HG02852 (cell line): ENCODE measurements around the gene HMGXB3.

Experiments used
- ATAC-seq: cut with Tn5 transposase; IDR thresholded peaks from one replicate; pipeline ENCODE4 v1.9.1; 2021; ENCODE audit warnings: mild to moderate bottlenecking, moderate library complexity; ENCODE audit not compliant: unreplicated experiment

HMGXB3 gene

GRCh38 chr5:150000256-150000989, at the start of gene HMGXB3, which contains the start of gene TIGD6:
Gene HMGXB3 (plus strand): TSS chr5:150000739. CDS start chr5:150004853, 4,114 bp downstream.
Gene TIGD6 (minus strand): TSS chr5:150000654. CDS start chr5:149996348, 4,306 bp downstream.
- peak; percentile 85 for ATAC-seq

- ATAC-seq, result no peak
Measured at GRCh38 chr5:149951138-149951749, 49.3 kb upstream of the HMGXB3 start.

- ATAC-seq, result no peak
Measured at GRCh38 chr5:149953436-149954121, 47.0 kb upstream of the HMGXB3 start.

DNA sequence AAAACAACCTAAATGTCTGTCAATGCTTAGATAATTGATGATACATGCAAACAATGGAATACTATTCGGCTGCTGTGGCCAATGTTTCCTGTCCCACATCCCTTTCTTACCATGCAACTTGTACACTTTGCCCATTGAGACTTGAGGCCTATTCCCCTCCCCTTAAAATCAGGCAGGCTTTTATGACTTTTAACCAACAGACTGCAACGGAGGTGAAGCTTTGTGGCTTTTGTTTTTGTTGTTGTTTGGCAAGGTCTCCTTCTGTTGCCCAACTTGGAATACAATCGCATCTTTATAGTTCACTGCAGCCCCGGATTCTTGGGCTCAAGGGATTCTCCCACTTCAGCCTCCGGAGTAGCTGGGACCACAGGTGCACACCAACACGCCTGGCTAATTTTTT, 45.7 kb upstream of the HMGXB3 start:
- ATAC-seq, result no peak

DNA sequence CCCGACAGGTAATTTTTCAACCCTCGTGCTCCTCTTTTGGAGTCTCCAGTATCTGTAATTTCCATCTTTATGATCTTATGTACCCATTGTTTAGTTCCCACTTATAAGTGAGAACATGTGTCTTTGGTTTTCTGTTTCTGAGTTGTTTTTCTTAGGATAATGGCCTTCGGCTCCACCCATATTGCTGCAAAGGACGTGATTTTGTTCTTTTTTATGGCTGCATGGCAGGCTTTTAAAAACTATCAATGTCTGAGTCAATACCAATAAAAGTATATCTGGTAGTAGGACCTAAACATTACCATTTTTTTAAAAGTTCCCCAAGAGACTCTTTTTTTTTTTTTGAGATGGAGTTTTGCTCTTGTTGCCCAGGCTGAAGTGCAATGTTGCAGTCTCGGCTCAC, 43.9 kb upstream of the HMGXB3 start:
- ATAC-seq, result no peak

- no peak for ATAC-seq
Measured at GRCh38 chr5:149957855-149958254, 42.7 kb upstream of the HMGXB3 start.

DNA sequence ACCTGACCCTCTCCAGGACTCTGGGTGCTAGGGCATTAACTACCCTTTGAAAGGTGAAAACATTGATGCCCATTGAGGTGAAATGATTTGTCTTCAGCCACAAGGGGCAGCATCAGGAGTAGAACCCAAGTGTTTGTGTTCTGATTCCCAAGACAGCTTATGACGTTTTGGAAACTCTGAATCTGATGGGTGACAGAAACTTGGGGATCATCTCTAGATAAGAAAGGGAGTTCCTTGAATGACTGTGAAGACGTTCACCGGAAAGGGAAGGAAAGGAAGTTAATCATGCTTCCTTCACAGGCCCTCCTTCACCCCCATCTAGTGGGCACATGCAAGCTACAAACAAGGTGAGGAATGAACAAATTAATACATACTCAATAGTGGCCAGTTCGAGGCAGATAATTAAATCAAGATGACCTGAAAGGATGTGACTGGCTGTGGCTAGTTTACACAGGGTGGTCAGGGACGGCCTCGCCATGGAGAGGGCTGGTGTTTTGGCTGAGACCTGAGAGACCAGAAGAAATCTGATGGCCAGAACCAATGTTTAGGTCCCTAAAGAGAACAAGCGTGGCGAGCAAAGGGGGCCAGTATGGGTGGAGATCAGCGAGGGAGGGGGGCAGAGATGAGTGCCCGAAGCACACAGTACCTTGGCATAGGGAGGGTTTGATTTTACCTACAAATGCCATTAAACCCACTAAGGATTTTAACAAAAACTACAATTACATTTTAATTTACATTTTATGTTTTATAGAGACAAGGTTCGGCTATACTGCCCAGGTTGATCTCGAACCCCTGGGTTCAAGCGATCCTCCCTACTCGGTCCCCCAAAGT, 40.9 kb upstream of the HMGXB3 start:
- ATAC-seq, result no peak

DNA sequence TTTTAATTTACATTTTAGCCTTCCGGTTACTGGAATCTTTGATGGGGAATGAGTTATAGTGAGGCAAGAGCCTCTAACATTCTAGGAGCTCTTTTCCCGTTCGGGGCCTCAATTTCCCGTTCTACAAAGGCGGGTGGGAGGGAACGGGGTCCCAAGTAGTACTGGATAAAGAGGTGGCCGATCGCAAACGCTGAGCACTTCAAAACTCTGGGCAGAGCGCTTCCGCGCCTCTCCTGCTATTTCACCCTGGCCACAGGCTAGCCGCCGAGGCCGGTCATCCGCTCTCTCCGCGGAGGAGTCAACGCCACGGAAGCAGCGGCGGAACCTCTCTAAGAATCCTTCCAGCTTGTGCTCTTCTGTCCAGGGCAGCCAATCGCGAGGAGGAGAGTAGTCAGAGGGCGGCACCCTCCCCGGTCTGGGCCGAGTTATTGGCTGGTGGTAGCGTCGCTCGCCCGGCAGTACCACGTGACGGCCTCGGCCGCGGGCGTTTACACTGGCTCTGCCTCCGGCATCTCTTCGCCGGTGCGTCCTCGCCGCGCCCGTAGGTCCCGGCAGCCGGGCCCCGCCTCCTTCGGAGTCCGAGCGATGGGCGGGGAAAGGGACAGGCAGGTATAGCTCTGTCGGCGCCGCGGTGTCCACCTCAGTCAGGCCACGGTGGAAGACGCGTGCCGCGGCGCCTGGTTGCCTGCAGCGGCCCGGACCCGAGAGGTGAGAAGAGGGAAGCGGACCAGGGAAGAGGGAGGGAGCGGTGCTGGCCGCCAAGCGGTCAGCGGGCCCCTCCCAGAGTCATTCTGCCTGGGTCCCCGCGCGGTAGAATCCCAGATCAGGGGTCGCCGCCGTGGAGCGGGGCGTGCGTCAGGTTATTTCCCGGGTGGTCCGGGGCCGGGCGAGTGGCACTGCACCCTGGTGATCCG, 40.0 kb upstream of the HMGXB3 start, which contains the start of gene SLC26A2:
Gene SLC26A2 (plus strand): TSS at position 487 of the 914 bp plus-strand sequence. CDS start 16,895 bp downstream, outside the sequence.
- peak; percentile 99 for ATAC-seq

- no peak for ATAC-seq
Measured at GRCh38 chr5:149961186-149961685, 39.3 kb upstream of the HMGXB3 start.

DNA sequence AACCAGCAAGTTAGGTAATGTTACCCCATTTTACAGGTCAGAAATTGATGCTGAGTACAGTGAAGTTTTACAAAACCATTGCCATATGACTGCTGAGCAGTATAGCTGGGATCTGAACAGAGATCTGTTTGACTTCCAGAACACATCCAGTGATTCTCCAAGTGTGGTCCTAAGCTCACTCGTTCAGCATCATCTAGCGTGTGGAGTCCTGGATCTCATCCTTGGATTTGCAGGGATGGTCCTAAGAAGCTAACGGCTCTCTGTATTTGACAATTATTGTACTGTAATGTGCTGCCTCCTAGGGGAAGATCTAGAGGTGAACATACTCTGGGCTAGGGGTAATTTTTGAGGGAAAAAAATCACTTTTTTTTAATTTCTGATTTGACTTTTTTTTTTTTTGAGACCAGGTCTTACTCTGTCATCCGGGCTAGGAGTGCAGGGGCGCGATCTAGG, 38.6 kb upstream of the HMGXB3 start:
- no peak for ATAC-seq

DNA sequence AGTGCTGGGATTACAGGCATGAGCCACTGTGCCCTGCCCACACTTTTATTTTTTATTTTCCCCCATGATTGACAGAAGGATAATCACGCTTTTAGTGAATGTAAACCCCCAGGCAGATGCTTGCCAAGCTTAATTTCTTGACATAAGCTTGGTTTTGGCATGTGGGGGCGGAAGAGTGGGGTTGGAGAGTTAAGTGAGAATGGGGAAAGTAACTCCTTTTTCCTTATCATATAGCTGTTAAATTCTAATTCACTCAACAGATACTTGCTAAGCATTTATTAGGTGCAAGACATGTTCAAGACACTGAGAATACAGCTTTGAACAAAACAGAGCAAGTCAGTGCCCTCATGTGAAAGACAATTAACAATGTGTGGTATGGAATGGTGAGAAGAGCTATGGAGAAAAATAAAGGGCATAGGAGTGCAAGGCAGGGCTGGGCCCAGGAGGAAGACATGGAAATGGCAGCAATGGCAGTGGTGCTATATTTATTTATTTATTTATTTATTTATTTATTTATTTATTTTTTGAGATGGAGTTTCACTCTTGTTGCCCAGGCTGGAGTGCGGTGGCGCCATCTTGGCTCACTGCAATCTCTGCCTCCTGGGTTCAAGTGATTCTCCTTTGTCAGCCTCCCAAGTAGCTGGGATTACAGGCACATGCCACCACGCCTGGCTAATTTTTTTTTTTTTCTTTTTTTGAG, 37.8 kb upstream of the HMGXB3 start:
- ATAC-seq, result no peak

DNA sequence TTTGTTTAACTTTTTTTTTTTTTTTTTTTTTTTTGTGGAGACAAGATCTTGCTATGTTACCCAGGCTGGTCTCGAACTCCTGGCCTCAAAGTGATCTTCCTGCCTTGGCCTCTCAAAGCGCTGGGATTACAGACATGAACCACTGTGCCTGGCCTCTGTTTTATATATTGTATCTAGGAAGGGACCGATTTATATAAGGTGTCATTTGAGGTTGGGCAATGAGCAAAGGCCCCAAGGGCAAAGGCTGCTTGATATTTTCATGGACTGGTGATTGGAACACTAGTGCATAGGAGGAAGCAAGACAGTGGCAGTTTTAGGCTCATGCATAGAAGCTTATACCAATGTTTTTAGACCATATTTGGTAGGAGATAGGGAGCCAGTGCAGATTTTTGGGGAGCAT, 36.8 kb upstream of the HMGXB3 start:
- no peak for ATAC-seq

- no peak for ATAC-seq
Measured at GRCh38 chr5:149966946-149967345, 33.6 kb upstream of the HMGXB3 start.

- ATAC-seq, result no peak
Measured at GRCh38 chr5:149969181-149969930, 31.2 kb upstream of the HMGXB3 start.

DNA sequence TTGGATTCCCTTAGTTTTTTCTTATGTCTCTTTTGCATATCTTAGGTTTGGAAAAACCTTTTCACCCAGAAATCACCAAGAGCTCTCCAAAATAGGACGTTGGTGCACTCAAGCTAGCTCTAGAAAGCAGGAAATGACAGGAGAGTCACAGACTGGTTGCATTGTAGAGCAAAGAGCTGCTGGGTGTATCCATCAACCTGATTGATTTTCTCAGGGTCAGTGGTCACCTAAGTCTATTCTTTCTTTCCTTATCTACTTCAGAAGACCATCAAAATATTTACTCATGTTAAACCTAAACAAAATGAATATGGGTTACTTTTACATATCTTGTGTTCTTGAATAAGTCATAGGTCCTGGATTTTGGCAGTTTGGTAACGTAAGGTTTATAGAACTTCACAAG, 25.1 kb upstream of the HMGXB3 start:
- no peak for ATAC-seq

DNA sequence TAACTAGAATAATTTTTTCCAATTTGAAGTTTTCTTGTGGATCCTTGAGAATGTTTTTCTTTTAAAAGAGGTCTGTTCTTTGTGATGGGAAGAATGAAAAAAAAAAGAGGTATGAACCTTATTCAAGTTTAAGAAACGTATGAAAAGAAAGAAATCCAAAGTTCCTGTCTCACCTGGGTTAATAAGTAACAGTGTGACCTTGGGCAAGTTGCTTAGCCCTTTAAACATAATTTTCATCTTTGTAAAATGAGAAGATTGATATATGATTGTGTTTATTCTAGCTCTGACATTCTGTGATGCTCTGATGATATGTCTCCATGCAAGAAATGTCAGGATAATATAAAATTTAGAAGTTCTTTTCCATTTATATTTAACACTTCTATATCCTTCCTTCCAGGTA, 20.6 kb upstream of the HMGXB3 start:
- ATAC-seq, result no peak

GRCh38 chr5:149981206-149981605, 19.3 kb upstream of the HMGXB3 start:
- no peak for ATAC-seq

DNA sequence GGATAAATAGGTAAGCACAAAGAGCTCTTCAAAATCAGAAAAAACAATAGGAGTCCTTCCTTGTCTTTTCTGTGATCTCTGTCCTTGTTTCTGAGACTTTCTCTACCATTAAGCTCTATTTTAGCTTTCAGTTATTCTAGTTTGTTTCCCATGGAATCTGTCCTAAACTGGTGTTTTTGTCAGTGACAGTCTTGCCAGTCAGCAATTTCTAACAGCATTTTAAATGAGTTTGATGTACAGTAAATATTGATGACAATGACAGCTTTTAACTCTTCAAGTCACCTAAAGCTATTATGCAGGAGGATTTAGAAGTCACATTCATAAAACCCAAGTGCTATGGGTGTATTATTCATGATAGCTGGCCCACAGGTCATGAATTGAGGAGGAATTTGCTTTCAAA, 18.0 kb upstream of the HMGXB3 start:
- ATAC-seq, result no peak
